ENCODE measurements around the gene POU2F2.
"Not testable (repeated sequence)": the region's sequence is repeated elsewhere in the genome, so short reads cannot be mapped to it uniquely, and the experiment has no call there.

GRCh38 chr19:42040491-42040890 lies 91.8 kb downstream of the POU2F2 start:
- TF ChIP-seq POLR2AphosphoS5 (IDR thresholded peaks at IDR 0.05; ENCODE audit: borderline replicate concordance, low read depth, low read length); EZH2 (IDR thresholded peaks at IDR 0.05); FOXP2 (optimal IDR thresholded peaks at IDR 0.05; ENCODE audit: control extremely low read depth, extremely low read length, insufficient read depth): not testable (repeated sequence)
